ENCODE measurements around the gene USF2. TPM values are rescaled to one million over a fixed set of nuclear protein-coding genes. Genes with fewer than 3 reads are reported as not detected.

The USF2 gene
- polyA plus RNA-seq, 1 donor from 2014 or later, result 107 TPM

DNA sequence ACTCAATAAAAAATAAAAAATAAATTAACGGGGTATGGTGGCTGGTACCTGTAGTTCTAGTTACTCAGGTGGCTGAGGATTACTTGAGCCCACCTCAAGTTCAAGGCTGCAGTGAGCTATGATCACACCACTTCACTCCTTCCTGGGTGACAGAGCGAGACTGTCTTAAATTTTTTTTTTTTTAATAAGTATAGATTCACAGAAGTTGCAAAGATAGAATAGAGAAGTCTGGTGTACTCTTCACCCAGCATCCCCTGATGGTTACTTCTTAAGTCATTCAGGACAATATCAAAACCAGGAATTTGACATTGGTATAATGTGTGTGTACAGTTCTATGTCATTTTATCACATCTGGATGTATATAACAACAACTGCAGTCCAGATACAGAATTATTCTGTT, 52.5 kb downstream of the USF2 start:
- Histone ChIP-seq H3K4me2 (ENCODE audit: low read length) (no peak overlapping the region), H2AFZ (ENCODE audit: low read depth, low read length) (no peak overlapping the region), H3K27me3 (ENCODE audit: insufficient read depth, low read depth, low read length) (no peaks in the 10 kb centered on the region), H3K36me3 (ENCODE audit: insufficient read depth, low read length) (no peaks in the 10 kb centered on the region), H3K9ac (ENCODE audit: low read length) (no peak overlapping the region), H3K9me3 (ENCODE audit: low read length) (no peaks in the 10 kb centered on the region), H3K79me2 (replicated peaks; ENCODE audit: insufficient read depth, low read length) (no peaks in the 10 kb centered on the region), H3F3A (ENCODE audit: insufficient read depth, low read length, poor library complexity, severe bottlenecking) (no peaks in the 10 kb centered on the region), H3K9me2 (ENCODE audit: insufficient read depth, low read length) (no peaks in the 10 kb centered on the region), H3K27ac (ENCODE audit: low read length) (no peak overlapping the region), H4K20me1 (ENCODE audit: insufficient read depth) (no peaks in the 10 kb centered on the region), H3K4me3 (ENCODE audit: low read length) (no peak overlapping the region)
- TF ChIP-seq, protein P1, sequence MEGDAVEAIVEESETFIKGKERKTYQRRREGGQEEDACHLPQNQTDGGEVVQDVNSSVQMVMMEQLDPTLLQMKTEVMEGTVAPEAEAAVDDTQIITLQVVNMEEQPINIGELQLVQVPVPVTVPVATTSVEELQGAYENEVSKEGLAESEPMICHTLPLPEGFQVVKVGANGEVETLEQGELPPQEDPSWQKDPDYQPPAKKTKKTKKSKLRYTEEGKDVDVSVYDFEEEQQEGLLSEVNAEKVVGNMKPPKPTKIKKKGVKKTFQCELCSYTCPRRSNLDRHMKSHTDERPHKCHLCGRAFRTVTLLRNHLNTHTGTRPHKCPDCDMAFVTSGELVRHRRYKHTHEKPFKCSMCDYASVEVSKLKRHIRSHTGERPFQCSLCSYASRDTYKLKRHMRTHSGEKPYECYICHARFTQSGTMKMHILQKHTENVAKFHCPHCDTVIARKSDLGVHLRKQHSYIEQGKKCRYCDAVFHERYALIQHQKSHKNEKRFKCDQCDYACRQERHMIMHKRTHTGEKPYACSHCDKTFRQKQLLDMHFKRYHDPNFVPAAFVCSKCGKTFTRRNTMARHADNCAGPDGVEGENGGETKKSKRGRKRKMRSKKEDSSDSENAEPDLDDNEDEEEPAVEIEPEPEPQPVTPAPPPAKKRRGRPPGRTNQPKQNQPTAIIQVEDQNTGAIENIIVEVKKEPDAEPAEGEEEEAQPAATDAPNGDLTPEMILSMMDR (IDR thresholded peaks at IDR 0.05; ENCODE audit: poor library complexity, severe bottlenecking), result no peak
- TF ChIP-seq POLR2AphosphoS5 (IDR thresholded peaks at IDR 0.05) (no peak), RAD21 (conservative IDR thresholded peaks at IDR 0.05) (no peak), MXI1 (conservative IDR thresholded peaks at IDR 0.05; ENCODE audit: poor library complexity, severe bottlenecking) (no peak), EP300 (conservative IDR thresholded peaks at IDR 0.05; ENCODE audit: poor library complexity, severe bottlenecking) (no peak), SMC3 (conservative IDR thresholded peaks at IDR 0.05; ENCODE audit: poor library complexity) (no peak), EZH2 (IDR thresholded peaks at IDR 0.05; ENCODE audit: borderline replicate concordance, insufficient read depth, low read length, poor library complexity, severe bottlenecking) (no peak), TAF1 (IDR thresholded peaks at IDR 0.05; ENCODE audit: low read depth) (no peak)
- TF ChIP-seq, protein P2, sequence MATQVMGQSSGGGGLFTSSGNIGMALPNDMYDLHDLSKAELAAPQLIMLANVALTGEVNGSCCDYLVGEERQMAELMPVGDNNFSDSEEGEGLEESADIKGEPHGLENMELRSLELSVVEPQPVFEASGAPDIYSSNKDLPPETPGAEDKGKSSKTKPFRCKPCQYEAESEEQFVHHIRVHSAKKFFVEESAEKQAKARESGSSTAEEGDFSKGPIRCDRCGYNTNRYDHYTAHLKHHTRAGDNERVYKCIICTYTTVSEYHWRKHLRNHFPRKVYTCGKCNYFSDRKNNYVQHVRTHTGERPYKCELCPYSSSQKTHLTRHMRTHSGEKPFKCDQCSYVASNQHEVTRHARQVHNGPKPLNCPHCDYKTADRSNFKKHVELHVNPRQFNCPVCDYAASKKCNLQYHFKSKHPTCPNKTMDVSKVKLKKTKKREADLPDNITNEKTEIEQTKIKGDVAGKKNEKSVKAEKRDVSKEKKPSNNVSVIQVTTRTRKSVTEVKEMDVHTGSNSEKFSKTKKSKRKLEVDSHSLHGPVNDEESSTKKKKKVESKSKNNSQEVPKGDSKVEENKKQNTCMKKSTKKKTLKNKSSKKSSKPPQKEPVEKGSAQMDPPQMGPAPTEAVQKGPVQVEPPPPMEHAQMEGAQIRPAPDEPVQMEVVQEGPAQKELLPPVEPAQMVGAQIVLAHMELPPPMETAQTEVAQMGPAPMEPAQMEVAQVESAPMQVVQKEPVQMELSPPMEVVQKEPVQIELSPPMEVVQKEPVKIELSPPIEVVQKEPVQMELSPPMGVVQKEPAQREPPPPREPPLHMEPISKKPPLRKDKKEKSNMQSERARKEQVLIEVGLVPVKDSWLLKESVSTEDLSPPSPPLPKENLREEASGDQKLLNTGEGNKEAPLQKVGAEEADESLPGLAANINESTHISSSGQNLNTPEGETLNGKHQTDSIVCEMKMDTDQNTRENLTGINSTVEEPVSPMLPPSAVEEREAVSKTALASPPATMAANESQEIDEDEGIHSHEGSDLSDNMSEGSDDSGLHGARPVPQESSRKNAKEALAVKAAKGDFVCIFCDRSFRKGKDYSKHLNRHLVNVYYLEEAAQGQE (IDR thresholded peaks at IDR 0.05; ENCODE audit: borderline replicate concordance), result no peak

DNA sequence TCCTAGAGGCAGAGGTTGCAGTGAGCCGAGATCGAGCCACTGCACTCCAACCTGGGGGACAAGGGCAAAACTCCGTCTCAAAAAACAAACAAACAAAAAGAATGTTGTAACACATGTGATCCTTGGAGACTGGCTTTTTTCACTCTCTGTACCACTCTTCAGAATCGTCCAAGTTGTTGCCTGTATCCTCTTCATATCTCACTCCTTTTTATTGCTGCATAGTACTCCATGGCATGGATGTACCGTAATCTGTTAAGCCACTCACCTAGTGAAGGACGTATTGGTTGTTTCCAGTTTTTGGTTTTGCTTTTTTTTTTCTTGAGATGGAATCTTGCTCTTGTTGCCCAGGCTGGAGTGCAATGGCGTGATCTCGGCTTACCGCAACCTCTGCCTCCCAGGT, 53.3 kb downstream of the USF2 start:
- Histone ChIP-seq H3K9ac (ENCODE audit: low read length) (no peak overlapping the region), H3K4me3 (ENCODE audit: low read length) (no peak overlapping the region), H3K27ac (ENCODE audit: low read length) (no peak overlapping the region), H3F3A (ENCODE audit: insufficient read depth, low read length, poor library complexity, severe bottlenecking) (no peaks in the 10 kb centered on the region), H3K4me2 (ENCODE audit: low read length) (no peak overlapping the region), H3K79me2 (replicated peaks; ENCODE audit: insufficient read depth, low read length) (no peaks in the 10 kb centered on the region), H3K9me3 (ENCODE audit: low read length) (no peaks in the 10 kb centered on the region), H3K36me3 (ENCODE audit: insufficient read depth, low read length) (no peaks in the 10 kb centered on the region), H3K9me2 (ENCODE audit: insufficient read depth, low read length) (no peaks in the 10 kb centered on the region), H3K27me3 (ENCODE audit: insufficient read depth, low read depth, low read length) (no peaks in the 10 kb centered on the region), H4K20me1 (ENCODE audit: insufficient read depth) (no peaks in the 10 kb centered on the region), H2AFZ (ENCODE audit: low read depth, low read length) (no peak overlapping the region)
- TF ChIP-seq, protein P2 (IDR thresholded peaks at IDR 0.05; ENCODE audit: borderline replicate concordance), result no peak
- TF ChIP-seq TAF1 (IDR thresholded peaks at IDR 0.05; ENCODE audit: low read depth) (no peak), POLR2AphosphoS5 (IDR thresholded peaks at IDR 0.05) (no peak), MXI1 (conservative IDR thresholded peaks at IDR 0.05; ENCODE audit: poor library complexity, severe bottlenecking) (no peak), SMC3 (conservative IDR thresholded peaks at IDR 0.05; ENCODE audit: poor library complexity) (no peak), EP300 (conservative IDR thresholded peaks at IDR 0.05; ENCODE audit: poor library complexity, severe bottlenecking) (no peak), RAD21 (conservative IDR thresholded peaks at IDR 0.05) (no peak), EZH2 (IDR thresholded peaks at IDR 0.05; ENCODE audit: borderline replicate concordance, insufficient read depth, low read length, poor library complexity, severe bottlenecking) (no peak)
- TF ChIP-seq, protein P1 (IDR thresholded peaks at IDR 0.05; ENCODE audit: poor library complexity, severe bottlenecking), result no peak

Measured in neural cell (in vitro differentiated cells).